ENCODE results near the gene VSIG2. TPM values are rescaled to one million over a fixed set of nuclear protein-coding genes. Genes with fewer than 3 reads are reported as not detected.

The VSIG2 gene
- polyA plus RNA-seq, 3 donors = 1.2 to 36.1 (median 3.5) TPM

Other genes starting within 250 kb of the VSIG2 start
- not detected for gene OR8B12, start 208.6 kb downstream of the VSIG2 start, polyA plus RNA-seq
- gene OR8A1, start 182.3 kb downstream of the VSIG2 start, polyA plus RNA-seq = under 1 TPM in 1 of 3 donors, not detected in 2; under 0.01 TPM
- not detected for gene PANX3, start 140.8 kb downstream of the VSIG2 start, polyA plus RNA-seq
- gene TBRG1, start 129.4 kb downstream of the VSIG2 start, polyA plus RNA-seq = 10 to 100 TPM; 14.7 to 26.1 (median 25.9) TPM
- gene SIAE, start 78.5 kb downstream of the VSIG2 start, polyA plus RNA-seq = 10 to 100 TPM in 2 of 3 donors, 1 to 10 TPM in 1; 7.1 to 13.8 (median 11.0) TPM
- 1 to 10 TPM; 2.3 to 5.5 (median 2.8) TPM for gene SPA17, start 78.4 kb downstream of the VSIG2 start, polyA plus RNA-seq
- gene NRGN, start 12.3 kb downstream of the VSIG2 start, polyA plus RNA-seq = 10 to 100 TPM in 1 of 3 donors, 1 to 10 TPM in 2; 1.2 to 17.0 (median 5.3) TPM
- 100 to 1,000 TPM in 1 of 3 donors, 10 to 100 TPM in 2; 17.6 to 116 (median 53.3) TPM for gene ESAM, start 10.0 kb upstream of the VSIG2 start, polyA plus RNA-seq
- gene MSANTD2, start 48.2 kb upstream of the VSIG2 start, polyA plus RNA-seq = 1 to 10 TPM; 4.8 to 6.1 (median 5.3) TPM
- gene ROBO3, start 113.2 kb upstream of the VSIG2 start, polyA plus RNA-seq = 10 to 100 TPM in 2 of 3 donors, 1 to 10 TPM in 1; 5.2 to 44.8 (median 21.7) TPM
- 10 to 100 TPM in 2 of 3 donors, 1 to 10 TPM in 1; 3.7 to 61.0 (median 41.9) TPM for gene ROBO4, start 145.6 kb upstream of the VSIG2 start, polyA plus RNA-seq
- 1 to 10 TPM in 1 of 3 donors, under 1 TPM in 2; 0.28 to 2.3 (median 0.34) TPM for gene HEPN1, start 167.0 kb upstream of the VSIG2 start, polyA plus RNA-seq
- 10 to 100 TPM in 1 of 3 donors, 1 to 10 TPM in 2; 2.6 to 19.6 (median 4.7) TPM for gene HEPACAM, start 183.8 kb upstream of the VSIG2 start, polyA plus RNA-seq
- gene CCDC15, start 201.9 kb upstream of the VSIG2 start, polyA plus RNA-seq = 1 to 10 TPM in 1 of 3 donors, under 1 TPM in 2; 0.43 to 1.7 (median 0.60) TPM

Data from adipose tissue (tissue), 3 donors.